Stimulated activated CD4-positive, alpha-beta T cell treated with anti-CD3 and anti-CD28 coated beads, Interleukin-15, amount 100 ng/mL, for 1 hour (primary cell): ENCODE measurements around the gene C1S.
A peak's percentile ranks its signal among the peaks of the same experiment; 100 is the strongest.
"Not testable (repeated sequence)": the region's sequence is repeated elsewhere in the genome, so short reads cannot be mapped to it uniquely, and the experiment has no call there.

Experiments
- DNase-seq, 2 donors: peaks; one replicate each; pipeline ENCODE4 v3.0.0-alpha.2; 2020; ENCODE audit warnings: low read depth in 1 of 2, low spot score in 1 of 2

C1S gene

GRCh38 chr12:7101694-7102131 is 41.2 kb downstream of the C1S start:
- DNase-seq: no peak

DNA sequence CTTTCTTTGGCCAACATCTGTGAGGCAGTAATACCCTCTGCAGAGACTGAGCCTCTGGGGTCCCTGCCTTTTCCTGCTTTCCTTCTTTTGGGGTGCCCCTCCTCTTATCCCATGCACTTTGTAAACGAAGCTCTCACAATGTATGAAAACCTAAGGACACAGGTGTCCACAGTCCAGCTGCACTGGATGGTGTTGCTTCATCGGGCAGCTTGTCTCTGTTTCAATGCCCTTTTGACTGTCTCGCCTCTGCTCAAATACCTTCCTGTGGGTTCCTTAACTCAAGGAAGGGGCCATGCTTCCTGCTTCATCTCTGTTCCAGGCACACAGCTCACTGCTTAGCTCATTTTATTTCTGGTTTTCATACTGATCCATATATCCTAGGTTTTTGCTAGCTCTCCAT is 42.1 kb downstream of the C1S start:
- no peak for DNase-seq

DNA sequence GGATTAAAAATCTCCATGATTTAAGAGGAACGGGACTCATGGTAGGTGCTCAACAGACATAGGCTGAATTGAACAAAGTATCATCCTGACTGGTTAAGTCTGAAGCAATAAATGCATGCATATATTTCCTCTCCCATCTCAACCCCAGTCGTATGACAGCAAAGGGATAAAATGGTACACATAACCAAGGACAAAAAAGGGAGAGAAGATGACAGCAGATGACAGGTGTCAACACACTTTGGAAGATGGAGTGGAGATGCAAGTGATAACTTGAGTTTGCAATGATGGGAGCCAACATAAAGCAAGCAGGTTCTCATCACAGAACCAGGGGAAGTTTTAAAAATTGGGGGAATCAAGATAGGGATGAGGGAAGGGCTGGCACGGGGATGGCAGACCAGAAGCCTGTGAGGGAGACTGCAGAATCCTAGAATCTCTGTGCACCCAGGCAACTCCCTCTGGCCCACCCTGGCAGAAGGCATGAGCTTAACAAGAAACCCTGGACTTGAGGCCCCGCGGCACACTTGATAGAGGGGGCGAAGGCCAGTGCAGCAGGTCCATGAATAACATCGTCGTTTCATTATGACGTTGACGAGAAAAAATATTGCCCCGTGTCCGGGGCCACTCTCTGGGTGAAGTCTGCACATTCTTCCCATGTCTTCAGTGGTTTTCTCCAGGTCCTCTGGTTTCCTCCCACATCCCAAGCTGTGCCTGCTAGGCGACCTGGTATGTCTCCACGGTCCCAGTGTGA is 43.5 kb downstream of the C1S start:
- DNase-seq: no peak

DNA sequence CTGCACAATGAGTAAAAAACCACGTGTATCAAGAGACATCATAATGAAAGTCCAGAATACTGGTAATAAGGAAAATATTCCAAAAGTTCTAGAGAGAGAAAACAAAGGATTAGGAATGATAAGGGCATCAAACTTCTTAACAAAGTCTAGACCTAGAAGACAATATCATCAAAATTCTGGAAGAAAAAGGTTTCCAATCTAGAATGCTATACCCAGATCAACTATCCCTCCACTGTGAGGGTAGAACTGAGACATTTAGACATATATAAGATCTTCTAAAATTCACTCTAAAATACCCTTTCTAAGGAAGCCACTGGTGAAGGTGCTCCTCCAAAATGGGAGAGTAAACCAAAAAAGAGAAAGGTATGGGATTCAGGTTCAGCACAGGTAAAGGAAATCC is 45.6 kb downstream of the C1S start:
- no peak for DNase-seq

DNA sequence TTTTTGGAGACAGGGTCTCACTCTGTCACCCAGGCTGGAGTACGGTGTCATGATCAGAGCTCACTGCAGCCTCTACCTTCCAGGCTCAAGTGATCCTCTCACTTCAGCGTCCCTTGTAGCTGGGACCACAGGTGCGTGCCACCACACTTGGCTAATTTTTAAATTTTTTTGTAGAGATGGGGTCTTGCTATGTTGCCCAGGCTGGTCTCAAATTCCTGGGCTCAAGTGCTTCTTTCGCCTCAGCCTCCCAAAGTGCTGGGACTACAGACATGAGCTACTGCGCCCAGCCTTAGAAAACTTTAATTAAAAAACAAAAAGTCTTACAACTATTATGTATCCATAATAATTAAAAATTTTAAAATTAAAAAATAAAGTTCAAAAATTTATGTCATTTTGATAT is 46.7 kb downstream of the C1S start:
- not testable (repeated sequence) for DNase-seq

- DNase-seq: no peak
Measured at GRCh38 chr12:7107636-7108002, 47.1 kb downstream of the C1S start.

GRCh38 chr12:7108003-7108795 is 47.7 kb downstream of the C1S start:
- DNase-seq: peak; percentile 50 to 54

GRCh38 chr12:7108796-7109571 is 48.5 kb downstream of the C1S start, which contains the start of gene C1RL:
C1RL (minus strand) TSS chr12:7109214; CDS start chr12:7109180, 34 bp downstream.
- DNase-seq: peak; percentile 63 to 78

GRCh38 chr12:7109572-7109920 is 49.0 kb downstream of the C1S start:
- no peak for DNase-seq

DNA sequence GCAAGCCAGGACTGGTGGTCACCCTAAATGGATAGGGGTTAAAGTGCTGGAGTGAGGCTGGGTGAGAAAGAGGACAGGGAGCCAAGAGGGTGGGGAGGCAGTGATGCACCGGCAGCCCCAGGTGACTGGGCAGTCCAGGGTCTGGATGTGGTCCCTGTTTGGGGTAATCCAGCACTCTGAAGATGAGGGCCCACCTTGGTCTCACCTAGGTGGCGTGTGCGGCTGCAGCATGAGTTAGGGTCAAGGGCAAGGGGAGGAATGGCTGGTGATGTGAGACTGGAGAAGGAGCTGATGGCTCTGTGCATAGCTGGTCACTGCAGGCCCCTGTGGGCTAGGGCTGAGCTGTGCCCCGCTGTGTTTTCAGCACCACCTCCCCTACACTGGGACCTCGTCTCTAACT is 50.1 kb downstream of the C1S start:
- DNase-seq: no peak

- DNase-seq: no peak
Measured at GRCh38 chr12:7112041-7112440, 51.5 kb downstream of the C1S start.

DNA sequence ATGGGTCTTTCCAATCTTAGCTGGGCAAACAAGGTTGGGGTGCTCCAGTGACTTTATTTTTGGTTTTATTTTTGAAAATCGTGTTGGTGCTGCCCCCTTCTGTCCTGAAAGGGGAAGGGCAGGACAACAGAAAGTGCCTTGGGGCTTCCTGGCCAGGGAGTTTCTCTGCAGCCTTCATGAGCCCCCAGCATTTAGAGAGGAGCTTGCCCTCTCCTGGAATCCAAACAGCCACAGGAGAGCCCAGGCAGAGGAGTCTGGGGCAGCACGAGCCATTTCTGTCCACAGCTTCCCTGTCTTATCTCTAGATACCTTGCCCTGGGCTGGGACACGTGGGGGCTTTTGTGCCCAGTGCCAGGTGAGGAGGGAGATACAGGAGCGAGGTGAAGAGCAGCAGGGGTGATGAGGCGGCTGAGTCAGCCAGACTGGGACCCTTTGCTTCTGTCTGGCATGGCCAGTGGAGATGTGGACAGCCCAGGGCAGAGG is 52.9 kb downstream of the C1S start:
- no peak for DNase-seq

DNA sequence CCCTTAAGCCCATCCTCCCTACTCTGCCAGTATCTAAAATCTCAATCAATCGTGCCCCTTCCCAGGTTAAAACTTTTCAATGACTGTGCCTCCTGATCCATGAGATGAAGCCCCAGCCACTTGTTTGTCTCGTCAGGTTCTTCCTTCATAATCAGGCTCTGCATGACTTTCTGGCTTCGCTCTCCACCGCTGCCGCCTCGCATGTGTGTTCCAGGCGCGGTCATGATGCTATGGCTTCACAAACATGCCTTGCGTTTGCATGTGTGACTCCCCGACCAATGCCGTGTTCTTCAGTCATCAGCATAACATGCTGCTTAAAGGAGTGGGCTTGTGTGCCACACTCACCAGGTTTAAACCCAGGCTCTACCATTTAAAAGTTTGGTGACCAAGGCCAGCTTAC is 53.5 kb downstream of the C1S start:
- DNase-seq: no peak

DNA sequence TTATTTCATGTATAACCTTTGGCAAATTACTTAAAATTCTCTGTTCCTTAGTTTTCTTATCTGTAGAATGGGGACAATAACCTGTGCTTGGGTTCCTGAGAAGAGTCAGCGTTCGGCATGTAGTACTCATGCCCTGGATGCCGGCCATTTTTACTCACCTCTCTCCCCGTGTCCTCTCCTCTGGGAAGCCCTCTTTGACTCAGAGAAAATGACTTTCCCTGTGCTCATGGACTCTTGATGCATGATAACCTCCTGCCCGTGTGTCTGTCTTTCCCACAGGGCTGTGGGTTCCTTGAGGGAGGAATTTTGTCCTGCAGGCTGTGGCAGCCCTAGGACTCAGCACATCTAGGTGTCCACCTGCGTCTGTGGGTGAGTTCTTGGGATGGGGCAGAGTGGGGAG is 54.3 kb downstream of the C1S start:
- DNase-seq: no peak

DNA sequence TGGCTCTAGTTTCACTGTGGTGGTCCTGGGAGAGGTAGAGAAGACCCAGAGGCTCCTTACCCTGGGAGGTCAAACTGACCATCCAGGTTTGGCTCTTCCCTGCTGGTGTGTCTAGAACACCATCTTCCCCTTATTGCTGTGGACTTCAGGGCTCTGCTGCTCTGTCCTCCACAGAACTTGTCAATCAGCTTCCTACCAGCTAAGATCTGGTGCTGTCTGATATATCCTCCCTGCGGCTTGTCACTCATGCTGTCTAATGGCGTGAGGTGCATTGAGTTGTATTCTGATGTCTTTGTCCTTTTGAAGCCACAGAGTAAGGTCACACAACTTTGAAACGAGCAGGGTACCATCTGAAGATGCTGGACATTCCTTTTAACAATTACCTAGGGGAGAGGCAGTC is 55.7 kb downstream of the C1S start:
- no peak for DNase-seq

DNA sequence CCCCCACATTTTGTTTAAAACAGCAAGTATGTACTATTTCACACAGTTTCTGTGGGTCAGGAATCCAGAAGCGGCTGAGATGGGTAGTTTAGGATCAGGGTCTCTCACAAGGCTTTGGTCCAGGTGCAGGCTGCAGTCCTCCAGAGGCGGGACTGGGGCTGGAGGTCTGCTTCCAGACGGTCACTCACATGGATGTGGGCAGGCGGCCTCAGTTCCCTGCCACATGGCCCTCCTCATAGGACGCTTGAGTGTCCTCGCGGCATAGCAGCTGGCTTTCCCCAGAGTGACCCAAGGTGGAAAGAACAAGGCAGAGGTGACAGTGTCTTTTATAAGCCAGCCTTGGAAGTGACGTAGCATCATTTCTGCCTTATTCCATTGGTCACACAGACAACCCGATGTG is 56.4 kb downstream of the C1S start:
- no peak for DNase-seq

- DNase-seq: no peak
Measured at GRCh38 chr12:7117670-7118069, 57.2 kb downstream of the C1S start.

- DNase-seq: no peak
Measured at GRCh38 chr12:7118881-7119280, 58.4 kb downstream of the C1S start.

GRCh38 chr12:7120166-7120565 is 59.6 kb downstream of the C1S start:
- DNase-seq: no peak
